MM.1S (cell line): Measurements from ENCODE around the gene FXR2.
A peak's percentile ranks its signal among the peaks of the same experiment; 100 is the strongest.

Source experiments
- DNase-seq: peaks from one replicate; pipeline ENCODE4 v3.0.0-alpha.2; 2015
- H2AFZ ChIP-seq: fragments of 300-600 bp; sonication (generic); 2 replicates; pipeline ENCODE4 v1.6.0; 2016; ENCODE audit warnings: antibody characterized with exemption, low read length
- H3F3A ChIP-seq: fragments of 300-600 bp; sonication (generic); 2 replicates; pipeline ENCODE4 v1.6.1; 2016; ENCODE audit warnings: mild to moderate bottlenecking, antibody characterized with exemption, low read length, moderate library complexity, mixed read lengths; ENCODE audit not compliant: insufficient read depth
- H3K27ac ChIP-seq: fragments of 300-600 bp; sonication (generic); 2 replicates; pipeline ENCODE4 v1.5.1; 2016; ENCODE audit warnings: mild to moderate bottlenecking, low read length
- H3K27me3 ChIP-seq: fragments of 300-600 bp; sonication (generic); replicated peaks from 2 replicates; pipeline ENCODE4 v1.6.0; 2016; ENCODE audit warnings: low read length; ENCODE audit not compliant: insufficient read depth
- H3K36me3 ChIP-seq: fragments of 300-600 bp; sonication (generic); replicated peaks from 2 replicates; pipeline ENCODE4 v1.6.1; 2016; ENCODE audit warnings: mild to moderate bottlenecking, low read length, mixed read lengths; ENCODE audit not compliant: insufficient read depth
- H3K4me1 ChIP-seq: fragments of 300-600 bp; sonication (generic); 2 replicates; pipeline ENCODE4 v1.6.1; 2016; ENCODE audit warnings: low read length, mixed read lengths
- H3K4me2 ChIP-seq: fragments of 300-600 bp; sonication (generic); 2 replicates; pipeline ENCODE4 v1.6.0; 2016; ENCODE audit warnings: low read depth, low read length
- H3K4me3 ChIP-seq: fragments of 300-600 bp; sonication (generic); 2 replicates; pipeline ENCODE4 v1.5.1; 2016; ENCODE audit warnings: low read length, mixed read lengths
- H3K79me2 ChIP-seq: fragments of 300-600 bp; sonication (generic); 2 replicates; pipeline ENCODE4 v1.6.1; 2016; ENCODE audit warnings: mixed run types, low read length, mixed read lengths
- H3K9ac ChIP-seq: fragments of 300-600 bp; sonication (generic); 2 replicates; pipeline ENCODE4 v1.6.1; 2016; ENCODE audit warnings: low read length, mixed read lengths
- H3K9me2 ChIP-seq: fragments of 300-600 bp; sonication (generic); replicated peaks from 2 replicates; pipeline ENCODE4 v1.6.1; 2016; ENCODE audit warnings: mild to moderate bottlenecking, low read length, mixed read lengths; ENCODE audit not compliant: insufficient read depth
- H3K9me3 ChIP-seq: fragments of 300-600 bp; sonication (generic); replicated peaks from 2 replicates; pipeline ENCODE4 v1.6.1; 2016; ENCODE audit warnings: mild to moderate bottlenecking, low read length, mixed read lengths; ENCODE audit not compliant: insufficient read depth
- H4K20me1 ChIP-seq: fragments of 300-600 bp; sonication (generic); 2 replicates; pipeline ENCODE4 v1.6.1; 2016; ENCODE audit warnings: mild to moderate bottlenecking, low read length, moderate library complexity, mixed read lengths; ENCODE audit not compliant: insufficient read depth
- EZH2 ChIP-seq: fragments of 300-600 bp; sonication (generic); optimal IDR thresholded peaks from 2 replicates; pipeline ENCODE3; 2017; ENCODE audit warnings: low read depth, mild to moderate bottlenecking, antibody characterized with exemption, low read length, mixed read lengths
- EZH2phosphoT487 ChIP-seq: fragments of 300-600 bp; sonication (generic); IDR thresholded peaks from 2 replicates; pipeline ENCODE4 v1.6.1; 2018; ENCODE audit warnings: antibody characterized with exemption, low read length
- TF ChIP-seq, protein P1 (sequence below): fragments of 300-600 bp; sonication (generic); IDR thresholded peaks from 2 replicates; pipeline ENCODE4 v1.5.1; 2016; ENCODE audit warnings: antibody characterized with exemption, low read length, mixed read lengths

FXR2 gene

GRCh38 chr17:7560172-7561027, 54.3 kb downstream of the FXR2 start:
- H3K4me1 ChIP-seq, result peaks cover 26% of the 10 kb centered on the region
- no peaks in the 10 kb centered on the region for H3K27me3 ChIP-seq
- no peak for TF ChIP-seq EZH2
- TF ChIP-seq EZH2phosphoT487, result no peak
- TF ChIP-seq, protein P1, sequence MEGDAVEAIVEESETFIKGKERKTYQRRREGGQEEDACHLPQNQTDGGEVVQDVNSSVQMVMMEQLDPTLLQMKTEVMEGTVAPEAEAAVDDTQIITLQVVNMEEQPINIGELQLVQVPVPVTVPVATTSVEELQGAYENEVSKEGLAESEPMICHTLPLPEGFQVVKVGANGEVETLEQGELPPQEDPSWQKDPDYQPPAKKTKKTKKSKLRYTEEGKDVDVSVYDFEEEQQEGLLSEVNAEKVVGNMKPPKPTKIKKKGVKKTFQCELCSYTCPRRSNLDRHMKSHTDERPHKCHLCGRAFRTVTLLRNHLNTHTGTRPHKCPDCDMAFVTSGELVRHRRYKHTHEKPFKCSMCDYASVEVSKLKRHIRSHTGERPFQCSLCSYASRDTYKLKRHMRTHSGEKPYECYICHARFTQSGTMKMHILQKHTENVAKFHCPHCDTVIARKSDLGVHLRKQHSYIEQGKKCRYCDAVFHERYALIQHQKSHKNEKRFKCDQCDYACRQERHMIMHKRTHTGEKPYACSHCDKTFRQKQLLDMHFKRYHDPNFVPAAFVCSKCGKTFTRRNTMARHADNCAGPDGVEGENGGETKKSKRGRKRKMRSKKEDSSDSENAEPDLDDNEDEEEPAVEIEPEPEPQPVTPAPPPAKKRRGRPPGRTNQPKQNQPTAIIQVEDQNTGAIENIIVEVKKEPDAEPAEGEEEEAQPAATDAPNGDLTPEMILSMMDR, result peak; percentile 81
- DNase-seq, result peak; percentile 75
- H3K9me2 ChIP-seq, result no peaks in the 10 kb centered on the region
- H2AFZ ChIP-seq, result peak overlapping the region; percentile 92
- peaks cover 14% of the 10 kb centered on the region; the same call in 1 of the 2 replicates for H3F3A ChIP-seq
- H3K9me3 ChIP-seq, result no peaks in the 10 kb centered on the region
- H3K36me3 ChIP-seq, result peaks cover 6% of the 10 kb centered on the region; the same call in 1 of the 2 replicates
- peak overlapping the region; percentile 26; the same call in 1 of the 2 replicates for H3K9ac ChIP-seq
- H3K79me2 ChIP-seq, result peaks cover 42% of the 10 kb centered on the region
- no peak overlapping the region for H3K27ac ChIP-seq
- H4K20me1 ChIP-seq, result no peaks in the 10 kb centered on the region
- H3K4me2 ChIP-seq, result peak overlapping the region; percentile 88
- H3K4me3 ChIP-seq, result peak overlapping the region; percentile 73

DNA sequence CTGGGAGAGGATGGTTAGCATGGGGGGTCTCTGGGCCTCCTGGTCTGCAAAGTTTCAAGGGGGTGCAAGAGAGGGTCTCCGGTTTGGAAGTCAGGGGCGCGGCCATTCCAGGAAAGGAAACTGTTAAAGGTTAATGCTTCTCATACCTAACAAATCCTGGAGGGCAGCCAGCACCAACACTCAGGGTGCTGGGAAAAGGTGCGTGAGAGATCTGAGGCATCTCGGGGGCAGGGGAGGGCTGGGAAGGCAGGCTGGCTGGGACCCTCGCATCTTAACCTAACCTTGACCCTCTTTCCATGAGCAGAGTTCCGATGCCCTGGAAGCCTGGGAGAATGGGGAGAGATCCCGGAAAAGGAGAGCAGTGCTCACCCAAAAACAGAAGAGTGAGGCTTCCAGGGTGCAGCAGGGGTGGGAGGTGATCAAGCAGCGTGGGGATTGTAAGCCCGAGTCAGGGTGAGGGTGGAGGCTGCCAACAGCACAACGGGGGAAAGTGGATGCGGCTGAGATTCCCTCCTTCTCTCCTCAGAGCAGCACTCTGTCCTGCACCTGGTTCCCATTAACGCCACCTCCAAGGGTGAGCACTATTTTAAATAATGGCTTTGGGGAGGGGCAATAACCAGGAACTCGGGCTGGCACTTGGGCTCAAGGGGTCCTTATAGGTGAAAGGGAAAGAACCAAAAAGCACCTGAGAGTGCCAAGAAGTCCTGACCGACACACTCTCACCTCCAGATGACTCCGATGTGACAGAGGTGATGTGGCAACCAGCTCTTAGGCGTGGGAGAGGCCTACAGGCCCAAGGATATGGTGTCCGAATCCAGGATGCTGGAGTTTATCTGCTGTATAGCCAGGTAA, 55.2 kb downstream of the FXR2 start:
- H3K9ac ChIP-seq, result no peak overlapping the region; the same call in 1 of the 2 replicates
- TF ChIP-seq EZH2, result no peak
- no peak for TF ChIP-seq EZH2phosphoT487
- TF ChIP-seq, protein P1, result no peak
- H4K20me1 ChIP-seq, result no peaks in the 10 kb centered on the region
- H3K9me3 ChIP-seq, result no peaks in the 10 kb centered on the region
- no peak overlapping the region for H3K4me3 ChIP-seq
- no peaks in the 10 kb centered on the region for H3K27me3 ChIP-seq
- H2AFZ ChIP-seq, result peak overlapping the region; percentile 92; the same call in 1 of the 2 replicates
- no peaks in the 10 kb centered on the region for H3K9me2 ChIP-seq
- H3K36me3 ChIP-seq, result no peaks in the 10 kb centered on the region
- H3K27ac ChIP-seq, result no peak overlapping the region
- H3K4me1 ChIP-seq, result peaks cover 26% of the 10 kb centered on the region
- peaks cover 14% of the 10 kb centered on the region; the same call in 1 of the 2 replicates for H3F3A ChIP-seq
- H3K4me2 ChIP-seq, result peak overlapping the region; percentile 88; the same call in 1 of the 2 replicates
- DNase-seq, result no peak
- H3K79me2 ChIP-seq, result peaks cover 33% of the 10 kb centered on the region

GRCh38 chr17:7558544-7559319, 56.0 kb downstream of the FXR2 start, which contains the start of gene TNFSF13:
Gene TNFSF13 (plus strand): TSS chr17:7558750. CDS start chr17:7559040, 290 bp downstream.
- H3K36me3 ChIP-seq, result no peaks in the 10 kb centered on the region
- H3F3A ChIP-seq, result peaks cover 14% of the 10 kb centered on the region; the same call in 1 of the 2 replicates
- H3K9me2 ChIP-seq, result no peaks in the 10 kb centered on the region
- TF ChIP-seq EZH2 (no peak), EZH2phosphoT487 (no peak)
- TF ChIP-seq, protein P1, result no peak
- no peaks in the 10 kb centered on the region for H3K27me3 ChIP-seq
- H2AFZ ChIP-seq, result peak within 1 kb of the TSS; percentile 68
- H3K79me2 ChIP-seq, result peaks cover 25% of the 10 kb centered on the region
- H3K4me3 ChIP-seq, result peak within 1 kb of the TSS; percentile 44
- H3K27ac ChIP-seq, result no peak within 1 kb of the TSS
- H3K9ac ChIP-seq, result peak within 1 kb of the TSS; percentile 48; the same call in 1 of the 2 replicates
- H4K20me1 ChIP-seq, result no peaks in the 10 kb centered on the region
- DNase-seq, result no peak
- H3K4me1 ChIP-seq, result peaks cover 28% of the 10 kb centered on the region
- peak within 1 kb of the TSS; percentile 77 for H3K4me2 ChIP-seq
- H3K9me3 ChIP-seq, result no peaks in the 10 kb centered on the region
